Spinal cord (tissue), 10 donors: Measurements from ENCODE around the gene UNG. TPM values are rescaled to one million over a fixed set of nuclear protein-coding genes. Genes with fewer than 3 reads are reported as not detected.

ENCODE experiments used
- DNase-seq, 6 donors: peaks; one replicate each; pipeline versions ENCODE4 v3.0.0 to v3.0.0-alpha.2; 2013 to 2015; ENCODE audit warnings: low spot score in 6 of 6, low read depth in 4 of 6
- H3K27ac ChIP-seq: one replicate; pipeline ENCODE4 v1.5.1; 2013; ENCODE audit warnings: low read depth, low read length, control low read depth
- H3K27me3 ChIP-seq: one replicate; pipeline ENCODE4 v1.6.1; 2013; ENCODE audit warnings: low read length; ENCODE audit not compliant: control insufficient read depth, insufficient read depth
- H3K36me3 ChIP-seq: one replicate; pipeline ENCODE4 v1.6.1; 2013; ENCODE audit warnings: low read length; ENCODE audit not compliant: control insufficient read depth, insufficient read depth
- H3K4me1 ChIP-seq: one replicate; pipeline ENCODE4 v1.6.1; 2013; ENCODE audit warnings: low read length; ENCODE audit not compliant: control insufficient read depth, insufficient read depth
- H3K4me3 ChIP-seq: one replicate; pipeline ENCODE4 v1.5.1; 2013; ENCODE audit warnings: low read depth, low read length, control low read depth
- H3K9me3 ChIP-seq: one replicate; pipeline ENCODE4 v1.6.1; 2013; ENCODE audit warnings: low read length; ENCODE audit not compliant: control insufficient read depth, insufficient read depth
- WGBS: methylation state at CpG from one replicate; pipeline ENCODE4 v1.1.5; 2013; ENCODE audit warnings: missing lambda C conversion rate; ENCODE audit not compliant: insufficient coverage; 5-methylcytosine and 5-hydroxymethylcytosine counted together
- polyA plus RNA-seq, 2 donors: library from polyadenylated mRNA; unstranded; fragments of 120-200 nt; gene quantifications; one replicate each; pipeline ENCODE4 v1.2.1, GENCODE V29; 2013; ENCODE audit not compliant: insufficient read length in 2 of 2
- total RNA-seq, 2 donors: library from RNA; depleted of rRNA in 1 of 2; stranded (reverse); fragments of 120-200 nt in 1 of 2; fragments of >200 nt in 1 of 2; gene quantifications; one replicate each; pipeline versions ENCODE4 v1.2.3 to v1.2.4, GENCODE V29; 2013 to 2014
- donor health status: healthy.

UNG gene
- total and polyA plus RNA-seq, 4 donors, result 19.4 to 30.9 (median 29.7) TPM

DNA sequence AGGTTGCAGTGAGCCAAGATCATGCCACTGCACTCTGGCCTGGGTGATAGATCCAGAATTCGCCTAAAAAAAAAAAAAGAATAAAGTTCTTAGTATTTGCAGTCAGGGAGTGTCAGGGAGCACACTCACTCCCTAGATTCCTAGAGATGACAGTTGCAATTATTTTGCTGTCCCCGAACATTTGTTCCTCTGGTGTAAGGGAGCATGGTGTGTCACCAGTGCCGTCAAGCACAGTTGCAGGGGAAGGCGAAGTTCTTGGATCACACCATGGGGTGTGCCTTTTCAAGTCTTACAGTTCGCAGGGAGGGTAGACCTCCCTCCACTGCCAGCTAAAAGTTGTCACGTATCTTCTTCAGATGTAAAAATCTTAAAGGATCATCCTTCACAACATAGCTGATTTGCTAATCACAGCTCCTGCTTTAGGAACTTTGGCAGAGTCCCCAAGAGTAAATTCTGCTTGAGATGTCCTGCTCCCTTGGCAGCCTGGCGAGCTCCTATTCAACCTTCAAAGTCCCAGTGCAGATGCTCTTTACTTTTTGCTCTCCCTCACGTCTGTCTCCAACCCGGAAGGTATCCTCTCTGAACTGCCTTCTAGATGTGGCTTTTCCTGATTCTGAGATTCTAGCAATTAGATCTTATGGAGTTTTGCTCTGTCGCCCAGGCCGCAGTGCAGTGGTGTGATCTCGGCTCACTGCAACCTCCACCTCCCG lies 30.3 kb downstream of the UNG start:
- WGBS, result 92% methylated on average over 9 of the region's 13 CpGs
- H3K36me3 ChIP-seq, result no peaks in the 10 kb centered on the region
- no peaks in the 10 kb centered on the region for H3K27me3 ChIP-seq
- H3K27ac ChIP-seq, result no peak overlapping the region
- H3K9me3 ChIP-seq, result no peaks in the 10 kb centered on the region
- H3K4me3 ChIP-seq, result no peak overlapping the region
- no peak for DNase-seq
- H3K4me1 ChIP-seq, result peaks cover 10% of the 10 kb centered on the region

GRCh38 chr12:109130297-109131153 lies 33.1 kb downstream of the UNG start:
- WGBS, result 85% methylated on average over 14 of the region's 15 CpGs
- no peaks in the 10 kb centered on the region for H3K27me3 ChIP-seq
- H3K27ac ChIP-seq, result no peak overlapping the region
- no peak for DNase-seq
- H3K4me1 ChIP-seq, result peaks cover 10% of the 10 kb centered on the region
- H3K36me3 ChIP-seq, result no peaks in the 10 kb centered on the region
- H3K9me3 ChIP-seq, result no peaks in the 10 kb centered on the region
- no peak overlapping the region for H3K4me3 ChIP-seq

DNA sequence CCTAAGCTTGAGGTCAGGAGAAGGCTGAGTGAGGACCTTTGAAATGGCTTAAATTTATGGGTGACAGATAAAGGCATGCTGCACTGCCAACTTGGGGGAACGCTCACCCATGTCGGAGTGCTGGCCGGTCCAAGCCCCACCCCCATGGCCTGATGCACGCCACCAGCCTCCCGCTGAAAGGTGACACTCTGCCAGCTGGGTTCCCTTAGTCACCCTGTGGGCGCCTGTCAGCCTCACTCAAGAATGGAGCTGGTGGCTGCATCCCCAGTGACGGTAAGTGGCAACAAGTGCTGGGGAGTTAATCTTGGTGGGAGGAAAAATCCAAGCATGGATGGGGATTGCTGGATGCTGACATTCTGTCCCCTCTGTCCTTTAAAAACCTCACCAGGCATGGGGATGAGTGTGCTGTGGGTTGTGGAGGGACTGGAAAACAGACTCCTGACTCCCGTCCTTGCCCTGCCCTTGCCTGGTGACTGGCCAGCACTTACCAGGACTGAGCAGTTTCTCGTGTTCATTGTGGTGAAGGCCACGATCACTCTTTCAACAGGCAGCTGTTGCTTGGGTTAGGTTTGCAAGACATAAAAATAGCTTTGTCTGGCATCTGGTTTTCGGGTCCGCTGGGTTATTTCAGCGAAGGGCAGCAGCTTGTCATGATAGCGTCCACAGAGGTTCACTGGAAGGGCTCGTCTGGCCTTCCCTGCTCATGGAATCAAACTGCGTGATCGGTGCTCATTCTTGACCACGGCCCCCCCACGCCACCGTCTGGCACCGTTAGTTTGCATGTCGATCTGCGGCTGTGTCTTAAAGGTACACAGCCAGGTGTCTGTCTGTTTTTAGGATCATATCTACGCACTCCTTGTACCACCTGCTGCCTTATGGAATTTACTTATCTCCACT lies 34.0 kb downstream of the UNG start:
- H3K4me3 ChIP-seq, result no peak overlapping the region

GRCh38 chr12:109134186-109134917 lies 37.0 kb downstream of the UNG start:
- H3K4me3 ChIP-seq, result no peak overlapping the region
- no peak overlapping the region for H3K27ac ChIP-seq
- H3K9me3 ChIP-seq, result no peaks in the 10 kb centered on the region
- DNase-seq, result no peak
- no peaks in the 10 kb centered on the region for H3K27me3 ChIP-seq
- peaks cover 10% of the 10 kb centered on the region for H3K4me1 ChIP-seq
- peaks cover under 1% of the 10 kb centered on the region for H3K36me3 ChIP-seq
- WGBS, result 40% methylated on average over 4 of the region's 6 CpGs

More for the DNA sequence above, 34.0 kb downstream of the UNG start:
- DNase-seq, result no peak
- H3K9me3 ChIP-seq, result no peaks in the 10 kb centered on the region
- peaks cover 10% of the 10 kb centered on the region for H3K4me1 ChIP-seq
- no peaks in the 10 kb centered on the region for H3K27me3 ChIP-seq
- 55% methylated on average over 21 of the region's 24 CpGs for WGBS
- no peaks in the 10 kb centered on the region for H3K36me3 ChIP-seq
- no peak overlapping the region for H3K27ac ChIP-seq

DNA sequence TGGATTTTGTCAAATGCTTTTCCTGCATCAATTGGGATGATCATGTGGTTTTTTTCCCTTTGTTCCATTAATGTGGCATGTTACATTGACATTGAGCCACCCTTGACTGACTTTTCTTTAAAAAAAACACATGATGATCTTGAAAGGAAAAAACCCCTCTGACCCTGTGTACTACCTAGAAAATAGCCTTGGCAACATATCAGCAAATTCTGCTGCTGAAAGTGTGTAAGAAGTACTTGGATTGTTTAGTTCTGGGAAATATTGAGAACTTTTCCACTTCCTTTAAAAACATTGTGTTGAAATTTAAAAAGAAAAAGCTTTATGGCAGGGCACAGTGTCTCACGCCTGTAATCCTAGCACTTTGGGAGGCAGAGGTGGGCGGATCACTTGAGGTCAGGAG lies 39.7 kb downstream of the UNG start:
- H3K36me3 ChIP-seq, result peaks cover 6% of the 10 kb centered on the region
- no peak for DNase-seq
- no peaks in the 10 kb centered on the region for H3K9me3 ChIP-seq
- H3K27me3 ChIP-seq, result no peaks in the 10 kb centered on the region
- no peak overlapping the region for H3K27ac ChIP-seq
- no peaks in the 10 kb centered on the region for H3K4me1 ChIP-seq
- WGBS, result no CpG with 5 or more reads among the region's 2 CpGs
- H3K4me3 ChIP-seq, result no peak overlapping the region

- 88% methylated on average over 7 of the region's 9 CpGs for WGBS
- no peak overlapping the region for H3K27ac ChIP-seq
- no peaks in the 10 kb centered on the region for H3K9me3 ChIP-seq
- H3K27me3 ChIP-seq, result no peaks in the 10 kb centered on the region
- no peak overlapping the region for H3K4me3 ChIP-seq
- peaks cover 6% of the 10 kb centered on the region for H3K36me3 ChIP-seq
- no peak for DNase-seq
- H3K4me1 ChIP-seq, result no peaks in the 10 kb centered on the region
These were observed 42.0 kb downstream of the UNG start for GRCh38 chr12:109139360-109139759.

DNA sequence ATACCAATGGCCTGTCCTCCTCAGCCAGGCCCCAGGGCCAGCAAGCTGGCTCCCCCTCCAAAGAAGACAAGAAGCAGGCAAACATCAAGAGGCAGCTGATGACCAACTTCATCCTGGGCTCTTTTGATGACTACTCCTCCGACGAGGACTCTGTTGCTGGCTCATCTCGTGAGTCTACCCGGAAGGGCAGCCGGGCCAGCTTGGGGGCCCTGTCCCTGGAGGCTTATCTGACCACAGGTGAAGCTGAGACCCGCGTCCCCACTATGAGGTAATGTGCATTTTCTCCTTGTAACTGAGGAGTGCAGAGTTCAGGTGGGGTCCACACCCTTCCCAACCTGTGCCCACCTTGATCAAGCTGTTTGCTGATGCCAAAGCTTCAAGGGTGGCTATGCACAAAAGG lies 42.4 kb downstream of the UNG start:
- Histone ChIP-seq H3K4me1 (no peaks in the 10 kb centered on the region), H3K36me3 (peaks cover 6% of the 10 kb centered on the region), H3K27ac (no peak overlapping the region), H3K4me3 (no peak overlapping the region), H3K27me3 (no peaks in the 10 kb centered on the region), H3K9me3 (no peaks in the 10 kb centered on the region)
- no peak for DNase-seq
- WGBS, result 79% methylated on average over 7 of the region's 7 CpGs

GRCh38 chr12:109140560-109140959 lies 43.2 kb downstream of the UNG start:
- no peaks in the 10 kb centered on the region for H3K9me3 ChIP-seq
- H3K27me3 ChIP-seq, result no peaks in the 10 kb centered on the region
- no peaks in the 10 kb centered on the region for H3K4me1 ChIP-seq
- peaks cover 6% of the 10 kb centered on the region for H3K36me3 ChIP-seq
- WGBS, result 90% methylated on average over 4 of the region's 4 CpGs
- H3K4me3 ChIP-seq, result no peak overlapping the region
- no peak overlapping the region for H3K27ac ChIP-seq
- no peak for DNase-seq

GRCh38 chr12:109144224-109144623 lies 46.8 kb downstream of the UNG start:
- Histone ChIP-seq H3K4me3 (no peak overlapping the region), H3K36me3 (peaks cover 6% of the 10 kb centered on the region), H3K4me1 (no peaks in the 10 kb centered on the region), H3K9me3 (no peaks in the 10 kb centered on the region), H3K27ac (no peak overlapping the region), H3K27me3 (no peaks in the 10 kb centered on the region)
- no peak for DNase-seq
- no CpG with 5 or more reads among the region's 4 CpGs for WGBS
